HepG2 (cell line): ENCODE measurements around the gene NME2. TPM values are rescaled to one million over a fixed set of nuclear protein-coding genes. Genes with fewer than 3 reads are reported as not detected.

Source experiments
- CSRNP1 ChIP-seq: sonication (generic); formaldehyde crosslinking; IDR thresholded peaks from 2 replicates; pipeline ENCODE4 v1.8.1; 2023; ENCODE audit warnings: mild to moderate bottlenecking, missing genetic modification reagents
- DMAP1 ChIP-seq: IDR thresholded peaks from 2 replicates; pipeline ENCODE4 v1.6.1; 2016
- EEA1 ChIP-seq: sonication (generic); formaldehyde crosslinking; IDR thresholded peaks from 2 replicates; pipeline ENCODE4 v1.5.1; 2020; ENCODE audit warnings: mild to moderate bottlenecking, missing genetic modification reagents, borderline replicate concordance
- GATAD1 ChIP-seq: IDR thresholded peaks from 2 replicates; pipeline ENCODE4 v1.6.1; 2016; ENCODE audit warnings: missing genetic modification reagents, missing compliant biosample characterization
- HOXA9 ChIP-seq: sonication (generic); formaldehyde crosslinking; IDR thresholded peaks from 2 replicates; pipeline ENCODE4 v1.8.1; 2022; ENCODE audit warnings: missing genetic modification reagents, mild to moderate bottlenecking, moderate library complexity, borderline replicate concordance
- POLR2G ChIP-seq: fragments of 200-400 bp; formaldehyde crosslinking; IDR thresholded peaks from 2 replicates; pipeline ENCODE4 v1.6.1; 2018; ENCODE audit warnings: mild to moderate bottlenecking, low read depth, low read length, moderate library complexity
- TBL1XR1 ChIP-seq: fragments of 150-350 bp; IDR thresholded peaks from 2 replicates; pipeline ENCODE4 v1.6.1; 2014; ENCODE audit warnings: borderline replicate concordance, low read length; ENCODE audit not compliant: partially characterized antibody
- THAP9 ChIP-seq: sonication (generic); formaldehyde crosslinking; IDR thresholded peaks from 2 replicates; pipeline ENCODE4; 2020; ENCODE audit warnings: missing genetic modification reagents, mild to moderate bottlenecking, borderline replicate concordance
- TMF1 ChIP-seq: sonication (generic); formaldehyde crosslinking; IDR thresholded peaks from 2 replicates; pipeline ENCODE4 v1.8.1; 2022; ENCODE audit warnings: low read depth, missing genetic modification reagents
- YEATS2 ChIP-seq: sonication (generic); formaldehyde crosslinking; IDR thresholded peaks from 2 replicates; pipeline ENCODE4 v1.4.0; 2020; ENCODE audit warnings: missing genetic modification reagents, borderline replicate concordance
- ZNF20 ChIP-seq: sonication (generic); formaldehyde crosslinking; IDR thresholded peaks from 2 replicates; pipeline ENCODE4 v1.4.0; 2020; ENCODE audit warnings: mild to moderate bottlenecking, moderate library complexity, missing genetic modification reagents
- ZNF253 ChIP-seq: sonication (generic); formaldehyde crosslinking; IDR thresholded peaks from 2 replicates; pipeline ENCODE4 v1.8.0; 2022; ENCODE audit warnings: mild to moderate bottlenecking, missing genetic modification reagents, borderline replicate concordance
- ZNF891 ChIP-seq: sonication (generic); formaldehyde crosslinking; IDR thresholded peaks from 2 replicates; pipeline ENCODE4 v1.5.0; 2020; ENCODE audit warnings: mild to moderate bottlenecking, missing genetic modification reagents
- polyA plus RNA-seq, 8 experiments: library from polyadenylated mRNA; depleted of rRNA in 3 of 8; stranded (reverse) in 7 of 8; unstranded in 1 of 8; fragments of >200 nt; fragmentation: Illumina TruSeq in 4 of 8; extraction: Trizol in 4 of 8; gene quantifications; 2 replicates each; pipeline versions ENCODE4 v1.2.1 to v1.2.3, GENCODE V29; 2011 to 2016; ENCODE audit warnings: low read depth in 4 of 8, missing spikeins in 1 of 8, mixed read lengths in 1 of 8; ENCODE audit not compliant: insufficient read depth in 1 of 8
- total RNA-seq, 5 experiments: library from RNA; depleted of rRNA; stranded (reverse); fragments of >200 nt; fragmentation: Illumina TruSeq; extraction: Trizol; gene quantifications; 2 replicates each; pipeline ENCODE4 v1.2.3, GENCODE V29; 2016; ENCODE audit warnings: low read depth in 1 of 5
- TF ChIP-seq, protein P1 (sequence below): sonication (generic); formaldehyde crosslinking; IDR thresholded peaks from 2 replicates; pipeline ENCODE4 v1.4.0; 2020; ENCODE audit warnings: mild to moderate bottlenecking, missing genetic modification reagents, borderline replicate concordance
- TF ChIP-seq, protein P2 (sequence below): sonication (generic); formaldehyde crosslinking; IDR thresholded peaks from 2 replicates; pipeline ENCODE4 v1.5.0; 2020; ENCODE audit warnings: missing genetic modification reagents
- TF ChIP-seq, protein P3 (sequence below): sonication (generic); formaldehyde crosslinking; IDR thresholded peaks from 2 replicates; pipeline ENCODE4 v1.8.0; 2022; ENCODE audit warnings: missing genetic modification reagents, low read depth, mild to moderate bottlenecking, borderline replicate concordance

NME2 gene
- total and polyA plus RNA-seq, 2 of the 13 experiments (the other 11 are each of a cell fraction or from before 2014, with no cell fraction given) = 790 to 1,213 TPM

DNA sequence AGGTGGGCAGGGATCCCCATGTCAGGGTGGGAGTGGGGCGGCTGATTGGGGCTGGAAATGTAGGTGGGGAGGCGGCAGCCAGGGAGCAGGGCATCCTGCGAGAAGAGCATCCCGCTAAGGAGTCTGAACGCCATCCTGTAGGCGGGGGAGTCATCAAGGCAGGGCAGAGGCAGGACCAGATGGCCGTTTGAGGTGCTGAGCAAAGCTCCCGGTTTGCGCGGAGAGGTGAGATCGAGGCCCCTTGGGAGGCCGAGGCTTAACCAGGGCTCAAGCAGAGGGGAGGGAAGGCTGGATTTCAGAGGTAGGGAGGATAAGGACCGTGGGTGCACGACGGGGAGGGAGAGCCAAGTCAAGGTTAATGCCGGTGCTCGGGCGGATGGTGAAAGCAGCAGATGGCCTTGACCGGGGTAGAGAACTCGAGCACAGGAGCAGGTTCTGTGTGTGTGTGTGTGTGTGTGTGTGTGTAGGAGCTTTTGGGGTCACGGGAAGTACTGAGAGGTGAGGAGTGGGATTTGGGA, 472 bp upstream of the NME2 start (continued):
- TF ChIP-seq, protein P1, sequence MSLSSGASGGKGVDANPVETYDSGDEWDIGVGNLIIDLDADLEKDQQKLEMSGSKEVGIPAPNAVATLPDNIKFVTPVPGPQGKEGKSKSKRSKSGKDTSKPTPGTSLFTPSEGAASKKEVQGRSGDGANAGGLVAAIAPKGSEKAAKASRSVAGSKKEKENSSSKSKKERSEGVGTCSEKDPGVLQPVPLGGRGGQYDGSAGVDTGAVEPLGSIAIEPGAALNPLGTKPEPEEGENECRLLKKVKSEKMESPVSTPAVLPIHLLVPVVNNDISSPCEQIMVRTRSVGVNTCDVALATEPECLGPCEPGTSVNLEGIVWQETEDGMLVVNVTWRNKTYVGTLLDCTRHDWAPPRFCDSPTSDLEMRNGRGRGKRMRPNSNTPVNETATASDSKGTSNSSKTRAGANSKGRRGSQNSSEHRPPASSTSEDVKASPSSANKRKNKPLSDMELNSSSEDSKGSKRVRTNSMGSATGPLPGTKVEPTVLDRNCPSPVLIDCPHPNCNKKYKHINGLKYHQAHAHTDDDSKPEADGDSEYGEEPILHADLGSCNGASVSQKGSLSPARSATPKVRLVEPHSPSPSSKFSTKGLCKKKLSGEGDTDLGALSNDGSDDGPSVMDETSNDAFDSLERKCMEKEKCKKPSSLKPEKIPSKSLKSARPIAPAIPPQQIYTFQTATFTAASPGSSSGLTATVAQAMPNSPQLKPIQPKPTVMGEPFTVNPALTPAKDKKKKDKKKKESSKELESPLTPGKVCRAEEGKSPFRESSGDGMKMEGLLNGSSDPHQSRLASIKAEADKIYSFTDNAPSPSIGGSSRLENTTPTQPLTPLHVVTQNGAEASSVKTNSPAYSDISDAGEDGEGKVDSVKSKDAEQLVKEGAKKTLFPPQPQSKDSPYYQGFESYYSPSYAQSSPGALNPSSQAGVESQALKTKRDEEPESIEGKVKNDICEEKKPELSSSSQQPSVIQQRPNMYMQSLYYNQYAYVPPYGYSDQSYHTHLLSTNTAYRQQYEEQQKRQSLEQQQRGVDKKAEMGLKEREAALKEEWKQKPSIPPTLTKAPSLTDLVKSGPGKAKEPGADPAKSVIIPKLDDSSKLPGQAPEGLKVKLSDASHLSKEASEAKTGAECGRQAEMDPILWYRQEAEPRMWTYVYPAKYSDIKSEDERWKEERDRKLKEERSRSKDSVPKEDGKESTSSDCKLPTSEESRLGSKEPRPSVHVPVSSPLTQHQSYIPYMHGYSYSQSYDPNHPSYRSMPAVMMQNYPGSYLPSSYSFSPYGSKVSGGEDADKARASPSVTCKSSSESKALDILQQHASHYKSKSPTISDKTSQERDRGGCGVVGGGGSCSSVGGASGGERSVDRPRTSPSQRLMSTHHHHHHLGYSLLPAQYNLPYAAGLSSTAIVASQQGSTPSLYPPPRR (CRISPR knock-in tag) = no peak; the same call in 1 of the 2 replicates
- TF ChIP-seq CSRNP1 (CRISPR knock-in tag) (no peak), ZNF253 (CRISPR knock-in tag) (no peak), ZNF20 (CRISPR knock-in tag) (no peak), EEA1 (CRISPR knock-in tag) (no peak), DMAP1 (no peak), GATAD1 (0 out of 2 replicates have a peak, but pooled peaks have one; percentile 2), POLR2G (no peak; the same call in 1 of the 2 replicates), ZNF891 (CRISPR knock-in tag) (no peak; the same call in 1 of the 2 replicates), TBL1XR1 (peak; percentile 81), THAP9 (CRISPR knock-in tag) (peak; percentile 40; the same call in 1 of the 2 replicates), YEATS2 (no peak), TMF1 (CRISPR knock-in tag) (no peak), HOXA9 (CRISPR knock-in tag) (no peak; the same call in 1 of the 2 replicates)
- TF ChIP-seq, protein P2, sequence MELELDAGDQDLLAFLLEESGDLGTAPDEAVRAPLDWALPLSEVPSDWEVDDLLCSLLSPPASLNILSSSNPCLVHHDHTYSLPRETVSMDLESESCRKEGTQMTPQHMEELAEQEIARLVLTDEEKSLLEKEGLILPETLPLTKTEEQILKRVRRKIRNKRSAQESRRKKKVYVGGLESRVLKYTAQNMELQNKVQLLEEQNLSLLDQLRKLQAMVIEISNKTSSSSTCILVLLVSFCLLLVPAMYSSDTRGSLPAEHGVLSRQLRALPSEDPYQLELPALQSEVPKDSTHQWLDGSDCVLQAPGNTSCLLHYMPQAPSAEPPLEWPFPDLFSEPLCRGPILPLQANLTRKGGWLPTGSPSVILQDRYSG (CRISPR knock-in tag) = no peak
- TF ChIP-seq, protein P3, sequence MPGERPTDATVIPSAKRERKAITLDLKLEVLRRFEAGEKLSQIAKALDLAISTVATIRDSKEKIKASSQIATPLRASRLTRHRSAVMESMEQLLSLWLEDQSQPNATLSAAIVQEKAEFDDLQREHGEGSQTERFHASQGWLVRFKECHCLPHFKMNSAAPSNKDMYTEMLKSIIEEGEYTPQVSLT (CRISPR knock-in tag) = no peak
